Retina (tissue), 1 donor: ENCODE results near the gene UMODL1.
A peak's percentile ranks its signal among the peaks of the same experiment; 100 is the strongest.

Source experiments
- DNase-seq: peaks from one replicate; pipeline ENCODE4 v3.0.0-alpha.2; 2016

UMODL1 gene

GRCh38 chr21:42137191-42137904 is 66.2 kb downstream of the UMODL1 start:
- DNase-seq, result no peak

GRCh38 chr21:42140196-42140934 is 69.2 kb downstream of the UMODL1 start:
- no peak for DNase-seq

- DNase-seq, result no peak
These were observed 70.5 kb downstream of the UMODL1 start for GRCh38 chr21:42141643-42142042.

GRCh38 chr21:42142141-42142540 is 71.0 kb downstream of the UMODL1 start:
- no peak for DNase-seq

GRCh38 chr21:42142627-42143026 is 71.5 kb downstream of the UMODL1 start:
- no peak for DNase-seq

- DNase-seq, result no peak
These were observed 72.0 kb downstream of the UMODL1 start for GRCh38 chr21:42143111-42143510.

GRCh38 chr21:42144221-42144620 is 73.1 kb downstream of the UMODL1 start:
- DNase-seq, result no peak

- DNase-seq, result no peak
These were observed 73.8 kb downstream of the UMODL1 start for GRCh38 chr21:42144679-42145568.

- DNase-seq, result peak; percentile 82
These were observed 74.6 kb downstream of the UMODL1 start for GRCh38 chr21:42145569-42146272.

GRCh38 chr21:42146273-42146805 is 75.2 kb downstream of the UMODL1 start:
- DNase-seq, result no peak

- DNase-seq, result no peak
These were observed 75.7 kb downstream of the UMODL1 start for GRCh38 chr21:42146821-42147220.

GRCh38 chr21:42147386-42148020 is 76.4 kb downstream of the UMODL1 start:
- DNase-seq, result no peak

- no peak for DNase-seq
These were observed 77.0 kb downstream of the UMODL1 start for GRCh38 chr21:42148097-42148496.

- no peak for DNase-seq
These were observed 77.5 kb downstream of the UMODL1 start for GRCh38 chr21:42148584-42148983.

- DNase-seq, result no peak
These were observed 78.7 kb downstream of the UMODL1 start for GRCh38 chr21:42149656-42150473.

- DNase-seq, result no peak
These were observed 79.5 kb downstream of the UMODL1 start for GRCh38 chr21:42150474-42151085.

- DNase-seq, result no peak
These were observed 80.2 kb downstream of the UMODL1 start for GRCh38 chr21:42151148-42151947.

- no peak for DNase-seq
These were observed 80.8 kb downstream of the UMODL1 start for GRCh38 chr21:42151948-42152220.

- DNase-seq, result no peak
These were observed 82.0 kb downstream of the UMODL1 start for GRCh38 chr21:42153046-42153686.
